GM19238 (cell line): ENCODE measurements around the gene NADSYN1.

Experiments used
- DNase-seq: peaks from one replicate; pipeline ENCODE4 v3.0.0; 2011; ENCODE audit warnings: low spot score; ENCODE audit not compliant: insufficient read length

The NADSYN1 gene

DNA sequence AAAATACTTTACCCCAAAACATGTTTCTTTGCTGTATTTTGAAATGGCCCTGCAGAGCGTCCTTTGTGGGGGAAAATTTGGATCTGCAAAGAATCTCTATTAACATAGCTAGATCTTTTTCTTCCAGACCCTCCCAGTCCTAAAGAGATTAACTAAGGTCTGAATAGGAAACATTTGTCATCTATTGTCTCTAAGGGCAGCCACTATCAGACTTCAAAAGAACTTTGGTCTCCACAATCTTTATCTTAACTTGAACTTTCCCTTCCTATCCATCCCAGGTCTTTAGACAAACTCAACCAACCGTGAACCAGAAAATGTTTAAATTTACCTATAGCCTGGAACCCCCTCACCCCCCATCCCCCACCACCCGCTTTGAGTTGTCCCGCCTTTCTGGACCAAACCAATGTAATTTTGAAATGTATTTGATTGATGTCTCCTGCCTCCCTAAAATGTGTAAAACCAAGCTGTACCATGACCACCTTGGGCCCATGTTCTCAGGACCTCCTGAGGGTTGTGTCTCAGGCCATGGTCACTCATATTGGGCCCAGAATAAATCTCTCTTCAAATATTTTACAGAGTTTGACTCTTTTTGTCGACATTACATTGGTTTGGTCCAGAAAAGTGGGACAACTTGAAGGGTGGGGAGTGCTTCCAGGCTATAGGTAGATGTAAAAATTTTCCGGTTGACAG, 91.7 kb downstream of the NADSYN1 start:
- DNase-seq: no peak

DNA sequence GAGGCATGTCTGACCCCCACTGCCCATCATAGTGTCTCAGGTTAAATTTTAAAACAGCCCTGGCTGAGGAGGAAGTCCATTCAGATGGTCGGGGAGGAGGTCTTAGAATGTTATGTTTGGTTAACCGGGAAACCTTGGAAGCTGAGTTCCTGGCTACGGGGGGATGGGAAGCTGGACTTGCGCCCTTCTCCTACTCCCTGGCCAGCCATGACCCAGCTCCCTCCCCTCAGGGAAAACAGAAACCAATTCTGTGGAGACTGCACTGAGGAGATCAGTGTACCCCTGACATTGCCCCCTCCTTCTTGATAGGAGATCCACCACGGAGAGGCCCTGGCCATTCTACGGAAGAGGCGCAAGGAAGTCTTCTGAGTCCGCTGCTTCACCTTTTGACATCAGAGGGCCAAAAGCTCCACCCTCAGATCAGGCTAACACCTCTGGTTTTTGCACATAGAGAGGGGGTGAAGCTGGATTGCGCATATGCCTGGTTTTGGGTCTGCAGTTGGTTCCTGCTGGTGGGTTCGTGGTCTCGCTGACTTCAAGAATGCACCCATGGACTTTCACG, 92.5 kb downstream of the NADSYN1 start:
- DNase-seq: no peak

DNA sequence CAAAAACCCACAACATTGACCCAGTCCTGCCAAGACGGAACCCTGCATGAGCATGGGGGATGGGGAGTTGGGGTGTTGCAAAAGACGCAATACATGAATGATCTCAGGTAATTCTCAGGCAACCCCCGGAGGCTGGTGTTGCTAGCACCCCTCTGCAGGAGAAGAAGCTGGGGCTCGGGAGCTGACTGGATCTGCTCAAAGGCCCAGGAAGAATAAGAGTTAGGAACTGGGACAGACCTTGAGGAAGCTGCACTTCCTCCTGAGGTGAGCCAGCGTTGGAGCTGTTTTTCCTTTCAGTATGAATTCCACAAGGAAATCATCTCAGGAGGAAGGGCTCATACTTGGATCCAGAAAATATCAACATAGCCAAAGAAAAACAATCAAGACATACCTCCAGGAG, 95.1 kb downstream of the NADSYN1 start, which contains the start of gene KRTAP5-9:
Gene KRTAP5-9 (plus strand): TSS at position 301 of the 400 bp plus-strand sequence. CDS start 238 bp downstream, outside the sequence.
- DNase-seq: no peak

DNA sequence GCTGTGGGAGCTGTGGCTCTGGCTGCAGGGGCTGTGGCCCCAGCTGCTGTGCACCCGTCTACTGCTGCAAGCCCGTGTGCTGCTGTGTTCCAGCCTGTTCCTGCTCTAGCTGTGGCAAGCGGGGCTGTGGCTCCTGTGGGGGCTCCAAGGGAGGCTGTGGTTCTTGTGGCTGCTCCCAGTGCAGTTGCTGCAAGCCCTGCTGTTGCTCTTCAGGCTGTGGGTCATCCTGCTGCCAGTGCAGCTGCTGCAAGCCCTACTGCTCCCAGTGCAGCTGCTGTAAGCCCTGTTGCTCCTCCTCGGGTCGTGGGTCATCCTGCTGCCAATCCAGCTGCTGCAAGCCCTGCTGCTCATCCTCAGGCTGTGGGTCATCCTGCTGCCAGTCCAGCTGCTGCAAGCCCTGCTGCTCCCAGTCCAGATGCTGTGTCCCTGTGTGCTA, 95.7 kb downstream of the NADSYN1 start:
- no peak for DNase-seq
